AG09319 (cell line): ENCODE results near the gene APBB1IP.
"Not testable (repeated sequence)": the region's sequence is repeated elsewhere in the genome, so short reads cannot be mapped to it uniquely, and the experiment has no call there.

Source experiments
- DNase-seq: peaks from one replicate; pipeline ENCODE4 v3.0.0-alpha.2; 2010; ENCODE audit warnings: low read depth; ENCODE audit errors: extremely low read depth
- CTCF ChIP-seq: IDR thresholded peaks from 2 replicates; pipeline ENCODE4 v1.5.1; 2011; ENCODE audit warnings: low read depth, mild to moderate bottlenecking, inconsistent platforms, low read length, moderate library complexity

APBB1IP gene

DNA sequence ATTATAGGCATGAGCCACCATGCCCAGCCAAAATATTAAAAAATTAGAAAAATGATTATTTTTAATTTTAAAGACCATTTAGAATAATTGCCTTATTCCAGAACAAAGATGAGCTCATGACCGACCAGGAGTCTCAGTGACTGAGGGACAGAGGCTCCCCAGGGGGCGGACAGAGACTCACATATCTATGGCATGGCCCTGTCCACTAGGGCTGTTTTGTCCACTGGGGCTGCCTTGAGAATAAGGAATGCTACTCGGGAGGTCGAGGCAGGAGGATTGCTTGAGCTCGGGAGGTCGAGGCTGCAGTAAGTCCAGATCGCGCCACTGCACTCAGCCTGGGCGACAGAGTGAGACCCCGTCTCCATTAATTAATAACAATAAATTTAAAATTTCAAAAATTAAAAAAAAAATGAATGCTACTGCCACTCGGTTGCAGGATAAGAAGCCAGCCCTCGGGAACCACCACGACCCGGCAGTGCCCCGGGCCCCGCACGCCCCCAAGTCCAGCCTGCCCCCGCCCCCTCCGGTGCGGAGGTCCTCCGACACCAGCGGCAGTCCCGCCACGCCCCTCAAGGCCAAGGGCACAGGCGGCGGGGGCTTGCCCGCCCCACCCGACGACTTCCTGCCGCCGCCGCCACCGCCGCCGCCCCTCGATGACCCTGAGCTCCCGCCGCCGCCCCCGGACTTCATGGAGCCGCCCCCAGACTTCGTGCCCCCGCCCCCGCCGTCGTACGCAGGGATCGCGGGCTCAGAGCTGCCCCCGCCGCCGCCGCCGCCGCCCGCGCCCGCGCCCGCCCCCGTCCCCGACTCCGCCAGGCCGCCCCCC is 128.6 kb downstream of the APBB1IP start:
- no peak for TF ChIP-seq CTCF
- DNase-seq, result no peak

- no peak for DNase-seq
- TF ChIP-seq CTCF, result no peak
These were observed 129.2 kb downstream of the APBB1IP start for GRCh38 chr10:26567351-26567721.

DNA sequence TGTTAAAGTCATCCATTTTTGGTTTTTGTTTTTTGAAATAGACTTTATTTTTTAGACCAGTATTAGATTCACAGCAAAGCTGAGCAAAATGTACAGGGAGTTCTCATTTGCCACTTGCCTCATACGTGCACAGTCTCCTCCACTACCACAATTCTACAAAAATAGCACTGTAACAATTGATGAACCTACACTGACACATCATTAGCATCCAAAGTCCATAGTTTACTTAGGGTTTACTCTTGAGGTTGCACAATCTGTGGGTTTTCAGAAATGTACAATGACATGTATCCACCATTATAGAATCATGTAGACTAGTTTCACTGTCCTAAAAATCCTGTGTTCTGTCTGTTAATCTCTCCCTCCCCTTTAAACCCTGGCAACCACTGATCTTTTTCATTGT is 133.5 kb downstream of the APBB1IP start:
- TF ChIP-seq CTCF, result no peak
- no peak for DNase-seq

GRCh38 chr10:26573674-26574073 is 135.5 kb downstream of the APBB1IP start:
- no peak for TF ChIP-seq CTCF
- DNase-seq, result no peak

DNA sequence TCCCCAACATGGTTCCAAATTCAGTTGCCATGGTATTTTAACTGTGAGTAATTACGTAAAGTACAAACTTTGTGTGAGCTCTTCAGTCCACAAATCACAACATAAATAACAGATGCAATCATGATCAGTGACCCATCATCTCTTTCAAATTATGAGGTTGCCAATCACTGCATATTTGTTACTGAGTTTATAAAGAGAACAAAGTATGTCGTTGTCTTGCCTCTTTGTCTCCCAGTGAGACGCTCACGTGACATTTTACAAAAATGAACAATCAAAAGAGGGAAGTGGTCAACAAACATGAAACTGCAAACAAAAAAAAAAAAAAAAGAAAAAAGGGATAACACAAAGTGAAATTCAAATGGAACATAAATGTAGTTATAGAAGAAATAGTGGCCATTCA is 136.6 kb downstream of the APBB1IP start:
- no peak for DNase-seq
- TF ChIP-seq CTCF, result no peak

DNA sequence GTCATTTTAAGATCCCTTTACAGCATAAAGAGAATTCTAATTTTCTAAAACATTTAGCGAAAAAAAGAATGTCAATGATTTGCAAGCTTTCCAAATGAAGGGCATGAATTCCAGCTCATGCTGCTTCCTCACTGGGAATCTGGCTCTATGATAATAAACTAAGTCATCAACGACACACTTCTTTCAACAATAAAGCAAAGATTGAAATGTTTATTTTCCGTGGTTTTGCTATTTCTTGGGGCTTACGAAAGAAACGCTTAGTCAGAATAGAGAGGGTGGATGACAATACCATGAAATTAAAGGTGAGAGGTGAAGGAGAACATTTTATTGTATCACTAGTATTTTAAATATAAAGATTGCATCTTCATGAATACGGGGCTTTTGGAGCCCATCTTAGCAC is 140.2 kb downstream of the APBB1IP start:
- not testable (repeated sequence) for DNase-seq

- no peak for DNase-seq
- TF ChIP-seq CTCF, result no peak
These were observed 141.3 kb downstream of the APBB1IP start for GRCh38 chr10:26579256-26580063.
